ENCODE data around the gene POLA1.

DNA sequence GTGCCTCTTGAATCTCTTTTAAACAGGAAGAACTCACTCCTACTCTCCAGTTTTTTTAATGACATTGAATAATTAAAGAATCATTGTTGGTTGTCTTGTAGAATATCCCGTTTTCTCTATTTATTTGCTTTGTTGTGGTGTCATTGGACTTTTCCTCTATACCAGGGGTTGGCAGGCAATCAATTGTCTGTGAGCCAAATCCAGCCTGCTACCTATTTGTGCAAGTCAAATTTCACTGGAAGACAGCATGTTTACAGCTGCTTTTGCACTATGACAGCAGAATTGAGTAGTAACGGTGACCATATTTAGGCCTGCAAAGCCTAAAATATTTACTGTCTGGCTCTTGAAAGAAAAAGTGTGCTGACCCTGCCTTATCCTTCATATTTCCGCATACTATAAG lies 34.8 kb downstream of the POLA1 start:
- TF ChIP-seq, protein P1, sequence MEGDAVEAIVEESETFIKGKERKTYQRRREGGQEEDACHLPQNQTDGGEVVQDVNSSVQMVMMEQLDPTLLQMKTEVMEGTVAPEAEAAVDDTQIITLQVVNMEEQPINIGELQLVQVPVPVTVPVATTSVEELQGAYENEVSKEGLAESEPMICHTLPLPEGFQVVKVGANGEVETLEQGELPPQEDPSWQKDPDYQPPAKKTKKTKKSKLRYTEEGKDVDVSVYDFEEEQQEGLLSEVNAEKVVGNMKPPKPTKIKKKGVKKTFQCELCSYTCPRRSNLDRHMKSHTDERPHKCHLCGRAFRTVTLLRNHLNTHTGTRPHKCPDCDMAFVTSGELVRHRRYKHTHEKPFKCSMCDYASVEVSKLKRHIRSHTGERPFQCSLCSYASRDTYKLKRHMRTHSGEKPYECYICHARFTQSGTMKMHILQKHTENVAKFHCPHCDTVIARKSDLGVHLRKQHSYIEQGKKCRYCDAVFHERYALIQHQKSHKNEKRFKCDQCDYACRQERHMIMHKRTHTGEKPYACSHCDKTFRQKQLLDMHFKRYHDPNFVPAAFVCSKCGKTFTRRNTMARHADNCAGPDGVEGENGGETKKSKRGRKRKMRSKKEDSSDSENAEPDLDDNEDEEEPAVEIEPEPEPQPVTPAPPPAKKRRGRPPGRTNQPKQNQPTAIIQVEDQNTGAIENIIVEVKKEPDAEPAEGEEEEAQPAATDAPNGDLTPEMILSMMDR (IDR thresholded peaks at IDR 0.05), result no peak
- no peak for TF ChIP-seq POLR2A (IDR thresholded peaks at IDR 0.05)

Measured in thyroid gland (tissue), 4 donors.